NCI-H128 (cell line): ENCODE results near the gene ZBTB16.
A peak's percentile ranks its signal among the peaks of the same experiment; 100 is the strongest.

ENCODE experiments used
- DNase-seq: peaks from one replicate; lab custom pipeline; 2025; ENCODE audit not compliant: unreplicated experiment; lab: John Stamatoyannopoulos, UW

Gene ZBTB16

GRCh38 chr11:114272311-114272710 is 212.8 kb downstream of the ZBTB16 start:
- DNase-seq = no peak

GRCh38 chr11:114273071-114273470 is 213.6 kb downstream of the ZBTB16 start:
- no peak for DNase-seq

GRCh38 chr11:114273890-114274635 is 214.6 kb downstream of the ZBTB16 start:
- DNase-seq = no peak

GRCh38 chr11:114274637-114275036 is 215.1 kb downstream of the ZBTB16 start:
- no peak for DNase-seq

GRCh38 chr11:114275280-114275679 is 215.8 kb downstream of the ZBTB16 start:
- DNase-seq = no peak

- no peak for DNase-seq
Observed at GRCh38 chr11:114276077-114276476, 216.6 kb downstream of the ZBTB16 start.

GRCh38 chr11:114277637-114278341 is 218.3 kb downstream of the ZBTB16 start:
- no peak for DNase-seq

- no peak for DNase-seq
Observed at GRCh38 chr11:114278342-114279065, 219.0 kb downstream of the ZBTB16 start.

GRCh38 chr11:114279792-114280546 is 220.5 kb downstream of the ZBTB16 start:
- DNase-seq = no peak

- DNase-seq = peak; percentile 47
Observed at GRCh38 chr11:114280696-114281095, 221.2 kb downstream of the ZBTB16 start.

- DNase-seq = no peak
Observed at GRCh38 chr11:114281388-114281956, 222.0 kb downstream of the ZBTB16 start.

- DNase-seq = no peak
Observed at GRCh38 chr11:114282488-114282887, 223.0 kb downstream of the ZBTB16 start.

GRCh38 chr11:114283422-114283821 is 223.9 kb downstream of the ZBTB16 start:
- DNase-seq = no peak

GRCh38 chr11:114284021-114284420 is 224.5 kb downstream of the ZBTB16 start:
- DNase-seq = no peak

- DNase-seq = no peak
Observed at GRCh38 chr11:114284914-114285313, 225.4 kb downstream of the ZBTB16 start.

GRCh38 chr11:114285599-114285998 is 226.1 kb downstream of the ZBTB16 start:
- no peak for DNase-seq

GRCh38 chr11:114286229-114286628 is 226.7 kb downstream of the ZBTB16 start:
- DNase-seq = no peak

GRCh38 chr11:114287154-114287553 is 227.6 kb downstream of the ZBTB16 start:
- no peak for DNase-seq

- no peak for DNase-seq
Observed at GRCh38 chr11:114288136-114288535, 228.6 kb downstream of the ZBTB16 start.

- no peak for DNase-seq
Observed at GRCh38 chr11:114289779-114290178, 230.3 kb downstream of the ZBTB16 start.
